GM12873 (cell line): ENCODE data around the gene FRYL.

Experiments used
- CTCF ChIP-seq: IDR thresholded peaks from 2 replicates; pipeline ENCODE4 v1.5.1; 2012; ENCODE audit warnings: low read depth, mild to moderate bottlenecking, moderate library complexity, low read length, control low read depth; ENCODE audit not compliant: insufficient read depth; ENCODE audit errors: missing control alignments

The FRYL gene

GRCh38 chr4:48801016-48801715, 21.1 kb upstream of the FRYL start:
- no peak for TF ChIP-seq CTCF

- TF ChIP-seq CTCF = no peak
Measured at GRCh38 chr4:48799157-48799556, 19.1 kb upstream of the FRYL start.

- no peak for TF ChIP-seq CTCF
Measured at GRCh38 chr4:48798117-48798516, 18.0 kb upstream of the FRYL start.

- no peak for TF ChIP-seq CTCF
Measured at GRCh38 chr4:48796927-48797679, 17.0 kb upstream of the FRYL start.

- TF ChIP-seq CTCF = no peak
Measured at GRCh38 chr4:48796191-48796926, 16.3 kb upstream of the FRYL start.

GRCh38 chr4:48795108-48795507, 15.0 kb upstream of the FRYL start:
- no peak for TF ChIP-seq CTCF
